ENCODE results near the gene DAZAP1. TPM values are rescaled to one million over a fixed set of nuclear protein-coding genes. Genes with fewer than 3 reads are reported as not detected.

The DAZAP1 gene
- 100 to 1,000 TPM; 226 to 242 TPM for total RNA-seq

GRCh38 chr19:1407528-1408299 lies at the start of gene DAZAP1:
Gene DAZAP1 (plus strand): TSS chr19:1407586. CDS start chr19:1407774, 188 bp downstream.
- H3K4me3 Mint-ChIP-seq, result peak within 1 kb of the TSS; percentile 94
- H3K27me3 Mint-ChIP-seq, result peaks cover 1% of the 10 kb centered on the region
- ChIA-PET CTCF (interaction anchor here (1.0 to 1.3 kb wide), 2 partner anchors 29 to 92 kb away, joined by 3 to 4 read pairs; no protein-coding TSS in a partner anchor), POLR2A (no interaction called here)
- no peaks in the 10 kb centered on the region for H3K9me3 Mint-ChIP-seq
- peak within 1 kb of the TSS; percentile 62 for H3K27ac Mint-ChIP-seq
- H3K36me3 Mint-ChIP-seq, result peaks cover 23% of the 10 kb centered on the region
- intact Hi-C loops (cut with micrococcal nuclease), result loop anchor here (1.0 to 2.0 kb wide), 5 partner anchors 24 to 246 kb away; partner anchors contain the start of genes FAM174C, MIDN, NDUFS7 and RPS15
- peak; percentile 39 for DNase-seq
- H3K4me1 Mint-ChIP-seq (ENCODE audit: low read depth), result peaks cover 42% of the 10 kb centered on the region

GRCh38 chr19:1360126-1360817 lies 47.1 kb upstream of the DAZAP1 start:
- Mint-ChIP-seq H3K36me3 (peaks cover 60% of the 10 kb centered on the region), H3K4me3 (no peak overlapping the region), H3K9me3 (no peaks in the 10 kb centered on the region), H3K27me3 (no peaks in the 10 kb centered on the region), H3K4me1 (ENCODE audit: low read depth) (peaks cover 35% of the 10 kb centered on the region), H3K27ac (no peak overlapping the region)
- intact Hi-C loops (cut with micrococcal nuclease), result no loop called here
- CTCF ChIA-PET, result no interaction called here
- POLR2A ChIA-PET, result interaction anchor here (0.6 kb wide), 1 partner anchor 14 kb away, joined by 4 read pairs; no protein-coding TSS in a partner anchor
- DNase-seq, result no peak

DNA sequence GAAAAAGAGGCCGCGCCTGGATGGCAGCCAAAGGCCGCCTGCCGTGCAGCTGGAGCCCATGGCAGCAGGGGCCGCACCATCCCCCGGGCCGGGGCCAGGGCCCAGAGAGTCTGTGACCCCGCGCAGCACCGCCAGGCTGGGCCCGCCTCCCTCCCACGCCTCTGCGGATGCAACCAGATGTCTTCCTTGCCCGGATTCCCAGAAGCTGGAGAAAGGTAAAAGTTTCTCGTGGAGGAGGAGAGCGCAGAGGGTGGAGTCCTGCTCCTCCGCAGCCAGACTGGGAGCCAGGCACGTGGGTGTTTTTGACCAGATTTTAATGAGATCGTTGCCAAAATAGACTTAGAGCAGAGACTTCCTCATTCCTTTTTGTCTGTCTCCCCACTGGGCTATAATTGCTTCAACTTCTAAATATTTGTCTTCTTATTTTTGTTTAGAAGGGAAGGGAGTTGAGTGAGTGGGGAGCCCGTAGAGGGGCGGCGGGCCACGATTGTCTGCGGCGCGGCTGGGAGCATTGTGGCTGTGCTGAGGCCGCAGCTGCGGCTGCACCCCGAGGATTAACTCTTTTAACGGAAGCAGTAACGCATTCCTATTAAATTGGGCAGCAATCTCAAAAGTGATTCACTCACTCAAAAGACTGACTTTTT lies 46.4 kb upstream of the DAZAP1 start:
- no peak overlapping the region for H3K4me3 Mint-ChIP-seq
- no peaks in the 10 kb centered on the region for H3K9me3 Mint-ChIP-seq
- ChIA-PET CTCF (no interaction called here), POLR2A (no interaction called here)
- H3K27me3 Mint-ChIP-seq, result no peaks in the 10 kb centered on the region
- no peak for DNase-seq
- H3K4me1 Mint-ChIP-seq (ENCODE audit: low read depth), result peaks cover 30% of the 10 kb centered on the region
- no peak overlapping the region for H3K27ac Mint-ChIP-seq
- H3K36me3 Mint-ChIP-seq, result peaks cover 63% of the 10 kb centered on the region
- intact Hi-C loops (cut with micrococcal nuclease), result no loop called here

DNA sequence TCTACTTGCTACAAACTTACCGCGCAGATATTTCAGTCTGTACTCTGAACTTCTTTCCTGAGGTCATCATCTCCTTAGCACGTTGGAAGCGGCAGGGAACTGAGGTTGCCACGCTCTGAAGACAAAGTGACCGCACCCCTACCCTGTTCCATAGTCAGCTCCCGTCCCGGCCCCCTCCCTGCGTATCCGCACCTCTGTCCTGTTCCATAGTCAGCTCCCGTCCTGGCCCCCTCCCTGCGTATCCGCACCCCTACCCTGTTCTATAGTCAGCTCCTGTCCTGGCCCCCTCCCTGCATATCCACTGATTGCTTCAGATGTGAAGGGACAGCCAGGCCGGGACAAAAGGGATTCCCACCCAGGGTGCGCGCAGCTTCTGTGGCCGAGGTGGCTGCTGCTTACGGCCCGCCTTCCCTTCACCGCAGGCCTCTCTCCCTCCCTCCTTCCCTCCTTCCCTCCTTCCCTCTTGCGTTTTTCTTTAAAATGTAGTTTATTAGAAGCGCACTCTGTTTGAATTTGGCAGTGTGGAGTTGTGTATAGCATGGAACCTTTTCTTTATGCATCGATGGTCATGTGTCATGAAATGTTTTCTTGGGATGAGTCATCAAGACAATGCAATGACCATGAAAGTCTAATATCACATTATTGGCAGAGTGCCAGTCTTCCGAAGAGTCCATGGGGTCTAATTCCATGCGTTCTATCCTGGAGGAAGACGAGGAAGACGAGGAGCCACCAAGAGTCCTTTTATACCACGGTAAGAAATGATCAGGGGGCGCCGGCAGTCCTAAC lies 45.6 kb upstream of the DAZAP1 start:
- Mint-ChIP-seq H3K27ac (no peak overlapping the region), H3K4me3 (no peak overlapping the region), H3K36me3 (peaks cover 65% of the 10 kb centered on the region), H3K27me3 (no peaks in the 10 kb centered on the region), H3K4me1 (ENCODE audit: low read depth) (peaks cover 24% of the 10 kb centered on the region), H3K9me3 (no peaks in the 10 kb centered on the region)
- CTCF ChIA-PET, result no interaction called here
- DNase-seq, result no peak
- intact Hi-C loops (cut with micrococcal nuclease), result no loop called here
- POLR2A ChIA-PET, result no interaction called here

DNA sequence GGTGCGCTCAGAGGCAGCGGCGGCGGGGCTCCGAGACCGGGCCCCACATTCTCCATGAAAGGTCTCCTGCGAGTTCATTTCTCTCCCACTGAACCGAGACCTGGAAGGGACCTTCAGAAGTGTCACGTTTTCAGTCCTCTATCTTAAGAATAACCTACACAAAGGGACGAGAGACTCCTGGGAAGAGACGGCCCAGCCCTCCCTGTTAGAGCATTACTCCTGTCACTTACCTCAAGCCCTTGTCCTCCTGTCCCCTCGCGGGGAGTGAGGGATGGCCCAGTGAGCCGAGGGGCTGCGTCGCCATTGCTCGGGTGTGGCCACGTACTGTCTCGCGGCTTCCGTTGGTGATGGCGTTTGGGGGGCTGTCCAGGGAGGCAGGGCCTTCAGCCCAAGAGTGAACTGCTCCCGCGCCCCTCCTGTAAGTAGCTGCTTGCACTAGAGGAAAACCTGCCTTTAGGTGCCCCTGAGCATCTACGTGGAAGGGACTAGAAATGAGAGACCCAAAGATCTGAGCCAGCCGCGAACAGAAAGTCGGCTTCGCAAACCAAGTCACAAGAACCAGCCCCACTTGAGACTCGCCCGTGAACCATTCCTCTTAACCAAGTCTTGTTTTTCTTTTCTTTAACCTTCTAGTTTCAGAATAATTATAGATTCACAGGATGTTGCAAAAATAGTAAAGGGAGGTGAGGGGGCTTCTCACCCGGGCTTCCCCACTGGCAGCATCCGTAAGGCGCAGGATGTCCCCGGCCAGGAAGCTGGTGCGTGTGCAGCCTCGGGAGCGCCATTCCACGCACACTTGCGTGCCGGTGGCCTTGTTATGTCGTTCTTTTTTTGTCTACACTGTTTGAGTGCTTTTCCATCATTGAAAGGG lies 44.8 kb upstream of the DAZAP1 start:
- Mint-ChIP-seq H3K4me1 (ENCODE audit: low read depth) (peaks cover 21% of the 10 kb centered on the region), H3K36me3 (peaks cover 60% of the 10 kb centered on the region), H3K9me3 (no peaks in the 10 kb centered on the region), H3K27me3 (no peaks in the 10 kb centered on the region), H3K4me3 (no peak overlapping the region), H3K27ac (no peak overlapping the region)
- POLR2A ChIA-PET, result no interaction called here
- intact Hi-C loops (cut with micrococcal nuclease), result no loop called here
- no peak for DNase-seq
- CTCF ChIA-PET, result no interaction called here

- Mint-ChIP-seq H3K27ac (no peak overlapping the region), H3K36me3 (peaks cover 50% of the 10 kb centered on the region)
- intact Hi-C loops (cut with micrococcal nuclease), result no loop called here
Measured at GRCh38 chr19:1363599-1363998, 43.8 kb upstream of the DAZAP1 start.

GRCh38 chr19:1364070-1364704 lies 43.2 kb upstream of the DAZAP1 start:
- no peak for DNase-seq
- intact Hi-C loops (cut with micrococcal nuclease), result no loop called here
- no peaks in the 10 kb centered on the region for H3K27me3 Mint-ChIP-seq
- H3K36me3 Mint-ChIP-seq, result peaks cover 46% of the 10 kb centered on the region
- H3K27ac Mint-ChIP-seq, result no peak overlapping the region
- POLR2A ChIA-PET, result no interaction called here
- H3K4me3 Mint-ChIP-seq, result no peak overlapping the region
- H3K4me1 Mint-ChIP-seq (ENCODE audit: low read depth), result peaks cover 21% of the 10 kb centered on the region
- H3K9me3 Mint-ChIP-seq, result no peaks in the 10 kb centered on the region
- CTCF ChIA-PET, result interaction anchor here (1.6 kb wide), 1 partner anchor 85 kb away, joined by 3 read pairs; no protein-coding TSS in a partner anchor

More at GRCh38 chr19:1363599-1363998, 43.8 kb upstream of the DAZAP1 start:
- Mint-ChIP-seq H3K9me3 (no peaks in the 10 kb centered on the region), H3K4me1 (ENCODE audit: low read depth) (peaks cover 21% of the 10 kb centered on the region), H3K4me3 (no peak overlapping the region), H3K27me3 (no peaks in the 10 kb centered on the region)
- ChIA-PET POLR2A (no interaction called here), CTCF (no interaction called here)
- no peak for DNase-seq

GRCh38 chr19:1365319-1366269 lies 41.8 kb upstream of the DAZAP1 start:
- H3K27ac Mint-ChIP-seq, result no peak overlapping the region
- CTCF ChIA-PET, result interaction anchor here (1.6 kb wide), 1 partner anchor 86 kb away, joined by 3 read pairs; no protein-coding TSS in a partner anchor
- no peak overlapping the region for H3K4me3 Mint-ChIP-seq
- intact Hi-C loops (cut with micrococcal nuclease), result no loop called here
- H3K27me3 Mint-ChIP-seq, result no peaks in the 10 kb centered on the region
- POLR2A ChIA-PET, result no interaction called here
- DNase-seq, result no peak
- peaks cover 39% of the 10 kb centered on the region for H3K36me3 Mint-ChIP-seq
- H3K4me1 Mint-ChIP-seq (ENCODE audit: low read depth), result peaks cover 21% of the 10 kb centered on the region
- no peaks in the 10 kb centered on the region for H3K9me3 Mint-ChIP-seq

DNA sequence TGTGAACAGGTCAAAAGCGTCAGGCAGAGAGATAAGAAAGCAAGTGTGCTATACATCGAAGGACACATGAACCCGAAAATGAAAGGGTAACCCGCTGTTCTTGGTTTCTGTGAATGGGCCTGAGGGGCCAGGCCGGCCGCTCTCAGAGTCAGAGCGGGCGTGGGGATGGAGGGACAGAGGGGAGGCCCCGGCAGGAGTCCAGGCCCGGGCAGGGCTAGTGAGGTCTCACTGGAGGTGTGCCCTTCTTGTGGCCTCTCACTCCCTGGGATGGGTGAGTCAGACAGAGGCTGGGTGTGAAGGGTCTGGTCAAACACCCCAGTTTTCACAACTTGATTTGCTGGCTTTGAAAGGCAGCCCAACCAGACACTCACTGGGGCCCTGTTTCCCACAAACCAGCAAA lies 41.1 kb upstream of the DAZAP1 start:
- no peak overlapping the region for H3K4me3 Mint-ChIP-seq
- CTCF ChIA-PET, result no interaction called here
- intact Hi-C loops (cut with micrococcal nuclease), result no loop called here
- DNase-seq, result no peak
- no peak overlapping the region for H3K27ac Mint-ChIP-seq
- peaks cover 33% of the 10 kb centered on the region for H3K36me3 Mint-ChIP-seq
- no peaks in the 10 kb centered on the region for H3K9me3 Mint-ChIP-seq
- POLR2A ChIA-PET, result no interaction called here
- H3K4me1 Mint-ChIP-seq (ENCODE audit: low read depth), result peaks cover 21% of the 10 kb centered on the region
- H3K27me3 Mint-ChIP-seq, result no peaks in the 10 kb centered on the region

Data from activated CD4-positive, alpha-beta memory T cell treated with anti-CD3 and anti-CD28 coated beads for 36 hours (primary cell).